NOMO-1 treated with dmso at 0.1 percent for 144 hours (cell line): Measurements from ENCODE around the gene HDHD5.
"Not testable (repeated sequence)": the region's sequence is repeated elsewhere in the genome, so short reads cannot be mapped to it uniquely, and the experiment has no call there.

Experiments
- DNase-seq: peaks from one replicate; lab custom pipeline; 2025; ENCODE audit not compliant: unreplicated experiment; lab: John Stamatoyannopoulos, UW

HDHD5 gene

DNA sequence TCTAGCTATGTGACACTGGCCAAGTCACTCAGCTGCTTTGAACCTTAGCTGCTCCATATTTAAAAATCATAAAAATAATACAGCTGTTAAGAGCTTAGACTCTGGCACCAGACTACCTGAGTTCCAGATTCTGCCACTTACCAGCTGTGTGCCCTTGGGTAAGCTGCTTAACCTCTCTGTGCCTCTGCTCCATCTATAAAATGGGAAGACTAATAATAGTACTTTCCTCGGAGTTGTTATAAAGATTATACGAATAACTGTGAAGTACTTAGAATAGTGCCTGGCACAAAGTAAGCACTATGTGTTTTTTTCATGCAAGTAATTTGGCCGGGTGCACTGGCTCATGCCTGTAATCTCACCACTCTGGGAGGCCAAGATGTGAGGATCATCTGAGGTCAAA, 1.4 kb downstream of the HDHD5 start:
- DNase-seq: no peak

DNA sequence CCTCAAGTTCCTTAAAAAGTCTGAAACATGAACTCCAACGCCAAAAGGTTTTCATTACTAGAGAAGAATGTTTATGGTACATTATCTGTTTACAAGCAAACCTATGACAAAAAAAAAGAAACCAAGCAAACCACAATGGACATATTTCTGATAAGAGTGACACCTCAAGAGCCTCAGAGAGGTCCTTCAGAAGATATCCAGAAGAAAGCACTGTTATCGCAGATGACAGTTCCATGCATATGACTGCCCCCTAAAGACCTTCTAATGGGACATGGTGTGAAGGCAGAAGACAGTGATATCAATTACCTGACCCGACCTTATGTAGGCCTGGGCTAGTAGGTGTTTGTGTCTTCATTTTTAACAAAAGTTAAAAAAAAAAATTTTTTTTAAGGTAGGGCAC, 3.1 kb downstream of the HDHD5 start:
- no peak for DNase-seq

DNA sequence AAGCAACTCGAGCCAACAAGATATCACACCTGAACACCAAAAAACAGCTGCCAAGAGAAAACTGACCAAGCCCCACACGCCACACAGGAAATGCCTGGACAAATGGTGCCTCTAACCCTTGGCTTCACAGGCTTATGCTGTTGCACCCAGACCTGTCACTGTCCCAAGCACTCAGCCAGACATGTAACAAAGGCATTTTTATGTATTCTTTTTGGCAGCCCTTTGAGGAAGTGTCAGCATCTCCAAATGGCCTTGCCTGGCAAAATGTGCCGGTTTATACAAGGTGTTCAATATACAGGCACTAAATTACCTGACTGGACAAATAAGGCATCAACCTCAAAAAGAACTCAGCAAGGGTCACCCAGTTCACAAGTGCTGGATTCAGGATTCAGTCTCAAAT, 6.1 kb downstream of the HDHD5 start:
- DNase-seq: no peak

DNA sequence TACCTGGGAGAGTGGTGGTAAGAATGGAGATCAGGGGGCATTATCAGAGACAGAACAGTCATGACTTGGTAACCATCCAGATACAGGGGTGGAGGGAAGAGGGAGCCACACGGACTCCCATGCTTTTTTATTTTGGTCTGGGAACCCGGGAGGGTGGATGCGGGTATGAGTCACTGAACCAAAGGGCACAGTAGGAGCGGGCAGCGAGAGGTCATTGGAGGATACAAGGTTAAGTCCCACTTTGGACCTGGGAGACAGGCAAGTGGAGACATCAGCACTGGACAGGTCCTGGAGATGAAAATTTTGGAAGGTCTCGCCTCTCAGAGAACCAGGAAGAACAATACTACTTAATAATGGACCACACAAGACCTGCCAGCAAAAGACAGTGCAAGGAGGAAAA, 6.7 kb downstream of the HDHD5 start:
- no peak for DNase-seq

DNA sequence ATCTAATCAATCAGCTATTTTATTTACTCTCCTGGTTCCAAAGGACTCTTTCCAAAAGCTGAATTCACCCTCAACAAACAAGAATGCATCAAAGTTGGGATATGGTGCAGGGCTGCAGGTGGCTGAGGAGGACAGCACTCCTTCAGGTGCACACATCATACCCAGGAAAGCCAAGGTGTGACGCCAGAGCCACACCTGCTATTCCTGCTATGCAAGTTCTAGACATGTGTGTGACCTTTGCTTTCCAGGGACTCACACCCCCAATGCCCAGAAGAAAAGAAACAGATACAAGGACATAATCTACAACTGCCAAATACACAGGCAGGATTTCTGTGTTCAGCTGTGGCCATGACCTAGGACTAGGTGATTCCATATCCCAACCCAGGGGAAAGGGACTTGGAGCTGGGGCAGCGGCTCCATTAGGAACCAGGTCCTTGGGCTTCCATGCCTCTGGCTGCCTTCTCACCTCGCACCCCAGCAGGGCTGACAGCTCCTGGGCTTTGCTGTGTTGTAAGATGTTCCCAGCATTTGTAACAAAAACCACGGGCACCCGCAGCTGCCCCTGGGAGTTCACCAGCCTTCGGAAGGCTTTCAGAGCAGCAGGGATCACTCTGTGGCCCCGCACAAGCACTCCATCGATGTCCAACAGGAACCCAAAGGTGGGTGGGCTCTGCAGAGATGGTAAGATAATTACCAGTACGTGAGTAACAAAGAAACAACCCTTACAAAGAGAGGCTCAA, 9.8 kb downstream of the HDHD5 start:
- no peak for DNase-seq

DNA sequence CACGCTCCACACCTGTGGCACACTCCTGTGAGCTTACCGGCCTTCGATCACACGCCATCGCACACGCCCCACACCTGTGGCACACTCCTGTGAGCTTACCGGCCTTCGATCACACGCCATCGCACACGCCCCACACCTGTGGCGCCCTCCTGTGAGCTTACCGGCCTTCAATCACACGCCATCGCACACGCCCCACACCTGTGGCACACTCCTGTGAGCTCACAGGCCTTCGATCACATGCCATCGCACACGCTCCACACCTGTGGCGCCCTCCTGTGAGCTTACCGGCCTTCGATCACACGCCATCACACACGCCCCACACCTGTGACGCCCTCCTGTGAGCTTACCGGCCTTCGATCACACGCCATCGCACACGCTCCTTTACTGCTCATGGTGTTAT, 11.6 kb downstream of the HDHD5 start:
- DNase-seq: not testable (repeated sequence)

DNA sequence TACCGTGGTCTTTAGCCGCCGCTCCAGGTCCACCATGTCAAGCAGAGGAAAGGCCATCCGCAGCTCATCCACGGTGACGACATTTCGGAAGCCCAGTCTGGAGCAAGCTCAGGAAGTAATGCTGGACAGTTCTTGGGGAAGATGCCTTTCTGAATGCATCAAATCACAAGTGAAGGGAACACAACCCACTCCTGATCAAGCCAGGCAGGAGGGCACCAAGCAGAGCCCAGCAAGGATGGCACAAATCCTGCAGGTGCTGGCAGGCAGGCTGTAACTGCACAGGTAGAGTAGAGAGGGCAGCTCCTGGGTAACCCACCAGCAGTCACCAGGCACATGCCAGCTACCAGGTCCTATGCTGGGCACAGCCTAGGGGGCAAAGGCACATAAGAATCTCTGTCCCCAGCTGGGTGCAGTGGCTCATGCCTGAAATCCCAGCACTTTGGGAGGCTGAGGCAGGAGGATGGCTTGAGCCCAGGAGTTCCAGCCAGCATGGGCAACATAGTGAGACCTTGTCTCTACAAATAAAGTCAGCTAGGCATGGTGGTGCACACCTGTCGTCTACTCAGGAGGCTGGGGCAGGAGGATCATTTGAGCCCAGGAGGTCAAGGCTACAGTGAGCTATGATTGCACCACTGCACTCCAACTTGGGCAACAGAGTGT, 13.9 kb downstream of the HDHD5 start:
- no peak for DNase-seq

DNA sequence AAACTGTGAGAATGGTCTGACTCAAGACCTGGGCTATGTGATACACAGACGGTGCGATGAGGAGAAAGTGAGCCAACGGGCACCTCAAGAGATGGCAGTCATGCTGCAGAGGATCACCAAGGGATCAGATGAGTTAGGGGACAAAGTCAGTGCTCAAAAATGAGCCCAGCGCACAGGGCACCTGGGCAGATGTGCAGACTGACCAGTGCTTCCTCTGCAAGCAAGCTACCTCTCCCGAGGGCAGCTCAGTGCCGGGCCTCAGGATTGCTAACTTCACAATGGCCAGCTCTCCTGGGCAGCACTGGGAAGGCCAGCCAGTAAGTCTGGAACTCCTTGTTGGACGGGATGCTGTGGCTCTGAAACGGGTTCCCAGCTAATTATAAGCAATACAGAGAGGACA, 15.3 kb downstream of the HDHD5 start:
- no peak for DNase-seq

DNA sequence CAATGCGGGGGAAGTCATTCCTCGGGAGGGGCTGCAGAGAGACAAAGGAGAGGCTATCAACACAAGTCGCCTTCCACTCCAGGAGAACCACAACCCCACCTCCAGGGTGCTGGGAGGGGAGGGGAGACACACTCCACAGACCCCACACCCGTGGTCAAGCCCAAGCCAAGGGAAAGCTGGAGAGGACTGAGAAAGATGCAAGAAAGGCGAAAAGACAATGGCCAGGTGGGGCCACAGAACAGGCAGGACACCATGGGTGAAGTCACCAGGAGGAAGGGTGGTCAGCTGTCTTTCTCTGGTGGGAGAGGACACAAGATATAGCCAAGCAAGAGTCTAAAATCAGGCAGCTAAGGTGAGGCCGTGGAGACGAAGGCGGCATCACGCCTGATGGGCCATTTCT, 16.0 kb downstream of the HDHD5 start:
- no peak for DNase-seq

DNA sequence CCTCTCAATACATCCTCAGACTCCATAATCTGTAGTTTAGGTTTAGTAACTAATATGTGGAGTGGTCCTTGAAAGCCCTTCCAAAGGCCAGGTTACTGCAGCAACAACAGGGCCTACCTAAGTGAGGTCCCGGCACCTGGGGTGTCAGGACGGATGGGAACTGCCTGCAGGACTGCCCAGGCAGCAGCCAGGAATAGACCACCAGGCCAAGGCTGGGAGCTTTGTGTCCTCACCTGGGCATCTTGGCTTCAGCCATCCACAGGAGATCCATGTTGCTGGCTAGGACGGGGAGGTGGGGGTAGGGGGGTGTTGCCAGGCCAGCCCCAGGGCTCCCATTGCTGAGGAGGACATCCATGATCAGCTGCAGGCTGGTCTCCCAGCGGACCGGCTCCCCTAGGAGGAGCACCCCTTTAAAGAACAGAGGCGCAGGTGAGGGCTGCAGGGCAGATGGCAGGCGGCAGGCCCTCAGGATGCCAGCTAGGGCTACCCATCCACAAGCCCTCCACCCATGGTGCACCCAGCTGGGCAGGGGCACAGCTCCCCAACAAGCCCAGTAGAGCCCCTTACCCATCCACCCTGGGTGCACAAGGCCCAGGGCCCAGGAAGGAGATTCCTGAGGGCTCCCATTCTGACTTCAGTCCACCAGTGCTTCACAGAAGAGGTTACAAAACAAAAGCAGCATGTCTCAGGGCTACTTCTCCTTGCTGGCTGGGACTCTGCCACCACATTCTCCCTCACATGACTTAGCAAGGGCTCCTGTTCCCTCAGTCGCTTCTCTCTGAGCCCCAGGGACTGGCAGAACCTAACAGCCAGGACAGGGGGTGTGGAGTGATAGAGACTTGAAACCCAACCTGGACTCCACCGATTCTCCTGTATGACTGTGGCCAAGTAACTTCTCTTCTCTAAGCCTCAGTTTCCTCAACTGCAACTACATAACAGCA, 18.0 kb downstream of the HDHD5 start:
- no peak for DNase-seq

DNA sequence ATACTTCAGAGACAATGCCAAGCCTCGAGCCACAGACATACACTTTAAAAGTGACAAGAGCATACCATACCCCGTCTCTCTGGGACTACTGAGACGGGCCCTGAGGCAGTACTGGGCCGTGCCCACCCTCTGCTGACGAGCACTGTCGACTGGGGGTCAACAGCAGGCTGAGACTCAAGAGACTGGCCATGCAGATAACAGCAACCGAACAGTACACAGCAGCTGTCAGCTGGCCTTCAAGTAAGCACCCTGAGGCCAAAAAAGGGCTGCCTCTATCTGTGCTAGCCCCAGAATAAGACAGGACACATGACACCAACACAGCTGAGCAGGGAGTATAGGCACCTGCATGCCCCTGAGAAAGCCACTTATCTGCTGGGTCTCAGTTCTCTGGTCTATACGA, 19.1 kb downstream of the HDHD5 start:
- DNase-seq: no peak

DNA sequence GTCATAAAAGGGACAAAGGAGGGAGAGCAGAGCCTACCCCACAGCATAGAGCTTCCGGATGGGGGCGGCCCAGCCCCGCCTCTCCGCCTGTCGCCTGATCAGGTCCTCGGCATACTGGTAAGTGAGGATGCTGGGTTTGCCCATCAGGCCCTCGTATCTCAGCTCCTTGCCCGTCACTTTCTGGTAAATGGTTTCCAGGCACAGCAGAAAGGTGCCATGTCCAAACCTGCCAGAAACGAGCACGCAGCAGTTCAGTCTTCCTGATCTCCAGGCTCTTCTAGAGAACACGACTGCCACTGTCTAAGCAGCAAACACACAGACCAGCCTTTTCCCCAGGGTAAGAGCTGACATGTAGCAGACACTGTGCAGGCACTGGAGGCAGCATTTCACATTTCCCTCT, 20.6 kb downstream of the HDHD5 start:
- DNase-seq: no peak

DNA sequence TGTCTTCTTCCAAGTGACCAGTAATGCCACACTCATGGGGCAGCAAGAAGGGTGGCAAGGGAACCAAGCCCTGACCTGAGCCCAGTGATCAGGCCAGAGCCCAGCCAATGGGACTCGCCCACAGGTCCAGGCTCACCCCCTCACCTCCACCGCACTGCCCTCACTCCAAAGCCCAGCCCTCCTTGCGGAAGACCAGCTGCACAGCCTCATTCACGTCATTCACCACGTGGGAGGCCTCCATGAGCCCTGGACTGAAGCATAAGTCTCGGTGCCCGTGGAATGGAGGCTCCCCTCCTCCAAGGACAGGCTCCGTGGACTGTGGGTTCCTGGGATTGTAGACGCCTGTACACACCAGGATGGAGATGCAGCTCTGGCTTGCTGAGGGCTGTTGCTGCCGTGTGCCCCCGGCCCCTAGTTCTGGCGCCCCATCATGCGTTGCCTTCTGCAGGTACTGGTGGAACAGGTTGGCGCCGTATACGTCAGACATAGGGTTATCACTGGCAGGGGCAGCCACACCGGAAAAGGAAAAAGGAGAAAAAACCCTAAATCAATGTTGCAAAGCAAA, 21.1 kb downstream of the HDHD5 start:
- no peak for DNase-seq

DNA sequence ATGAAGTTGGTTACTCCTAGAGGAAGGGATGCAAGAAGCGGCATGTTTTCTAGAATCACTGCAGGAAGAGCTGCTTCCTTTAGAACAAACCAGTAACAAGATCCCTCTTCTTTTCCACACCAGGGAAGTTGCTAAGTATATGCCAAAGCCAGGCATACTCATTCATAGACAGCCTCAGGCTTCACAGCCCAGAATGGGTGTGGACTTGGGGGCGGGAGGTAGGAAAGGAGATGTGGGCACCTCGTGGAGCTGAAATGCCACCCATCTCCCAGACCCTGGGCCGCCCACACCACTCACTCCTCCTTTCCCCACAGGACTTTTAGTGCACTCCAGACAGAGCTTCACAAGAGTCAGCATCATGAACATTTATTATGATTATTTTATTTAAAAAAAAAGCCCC, 21.9 kb downstream of the HDHD5 start:
- DNase-seq: no peak

DNA sequence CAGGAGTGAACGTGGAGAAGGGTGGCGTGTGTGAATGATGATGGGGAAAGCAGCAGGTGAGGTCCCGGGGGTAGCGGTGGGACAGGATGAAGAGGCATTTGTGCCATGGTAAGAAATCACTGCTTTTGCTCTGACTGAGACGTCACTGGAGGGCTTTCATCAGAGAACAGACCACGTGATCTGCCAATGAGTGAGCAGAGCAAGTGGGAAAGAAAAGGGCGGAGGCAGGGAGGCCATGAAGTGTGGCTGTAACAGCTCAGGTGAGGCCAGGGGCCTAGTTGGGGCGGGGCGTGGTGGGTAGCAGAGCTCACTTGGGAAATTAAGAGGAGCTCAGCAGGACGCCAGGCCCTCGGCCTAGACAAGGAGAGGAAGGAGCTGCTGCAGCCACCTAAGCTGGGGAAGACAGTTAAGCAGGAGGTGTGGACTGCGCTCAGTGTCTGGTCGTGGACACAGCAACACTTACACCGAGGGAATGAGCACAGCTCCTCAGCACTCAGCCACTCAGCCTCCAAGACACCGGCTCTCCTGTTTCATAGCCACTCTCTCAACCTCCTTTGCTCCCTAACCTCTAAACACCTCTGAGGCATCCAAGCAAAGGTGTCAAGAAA, 23.8 kb downstream of the HDHD5 start:
- DNase-seq: no peak

DNA sequence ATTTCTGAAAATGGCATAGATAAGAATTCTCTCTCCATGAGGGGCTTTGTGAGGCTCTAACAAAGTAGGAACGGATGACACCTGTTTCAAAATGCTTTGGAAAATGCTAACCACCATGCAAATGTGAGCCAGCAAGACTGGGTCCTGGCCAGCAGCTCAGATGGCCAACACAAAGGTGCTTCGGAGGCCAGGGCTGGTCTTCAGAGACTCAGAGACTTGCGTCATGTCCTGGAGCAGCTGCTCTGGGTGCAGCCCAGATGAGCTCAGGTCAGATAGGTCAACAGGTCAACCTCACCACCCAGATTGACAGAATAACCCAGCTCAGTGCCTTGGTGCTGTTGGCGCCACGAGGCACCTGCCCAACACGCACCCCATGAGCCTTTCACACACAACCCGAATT, 25.9 kb downstream of the HDHD5 start:
- DNase-seq: no peak

DNA sequence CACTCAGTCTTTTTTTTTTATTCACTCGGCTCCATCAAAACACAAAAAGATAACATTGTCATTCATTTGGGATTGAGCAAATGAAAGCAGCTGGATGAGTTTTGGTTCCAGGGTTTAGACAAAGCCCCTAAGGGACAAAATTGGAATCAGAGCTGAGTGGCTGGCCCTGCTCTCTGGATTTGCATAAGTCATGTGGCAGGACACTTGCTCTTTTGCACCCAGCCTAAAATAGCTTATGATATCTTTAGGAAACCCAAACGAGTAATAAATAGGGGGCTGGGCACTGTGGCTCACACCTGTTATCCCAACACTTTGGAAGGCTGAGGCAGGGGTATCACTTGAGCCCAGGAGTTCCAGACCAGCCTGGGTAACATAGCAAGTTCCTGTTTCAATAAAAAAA, 27.0 kb downstream of the HDHD5 start:
- DNase-seq: no peak

DNA sequence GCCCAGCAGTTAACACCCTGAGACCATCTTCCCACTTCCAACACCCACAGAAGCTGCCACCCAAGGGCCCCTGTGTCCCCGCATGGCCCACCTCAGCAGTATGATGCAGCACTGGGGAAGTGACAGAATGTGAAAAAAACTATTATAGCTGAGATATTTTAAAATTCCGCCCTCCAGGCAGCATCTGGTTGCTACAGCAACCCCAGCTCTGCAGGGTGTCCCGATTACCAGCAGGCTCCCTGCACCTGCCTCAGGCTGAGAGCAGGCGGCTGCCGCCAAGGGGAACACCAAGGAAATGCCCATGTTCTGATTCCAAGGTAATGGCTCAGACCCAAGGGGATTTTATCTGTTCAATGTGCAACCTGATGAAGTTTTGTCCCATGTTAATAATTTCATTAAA, 27.4 kb downstream of the HDHD5 start:
- DNase-seq: no peak

DNA sequence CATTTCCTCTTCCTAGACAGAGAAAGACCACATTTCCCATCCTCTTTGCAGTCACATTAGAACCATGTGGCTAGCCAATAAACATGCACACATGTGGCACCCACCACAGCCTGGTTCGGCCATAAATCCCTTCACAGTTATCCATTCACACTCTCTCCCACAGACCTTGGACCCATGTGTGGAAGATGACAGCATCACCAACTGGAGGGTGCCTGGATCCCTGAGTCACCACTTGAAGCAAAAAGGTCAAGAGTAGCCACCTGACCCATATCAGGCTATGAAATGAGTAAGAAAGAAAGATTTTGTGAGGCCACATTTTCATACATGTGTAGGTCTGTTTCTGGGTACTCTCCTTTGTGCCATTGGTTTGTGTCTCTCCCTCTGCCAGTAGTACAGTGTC, 28.9 kb downstream of the HDHD5 start:
- DNase-seq: no peak

DNA sequence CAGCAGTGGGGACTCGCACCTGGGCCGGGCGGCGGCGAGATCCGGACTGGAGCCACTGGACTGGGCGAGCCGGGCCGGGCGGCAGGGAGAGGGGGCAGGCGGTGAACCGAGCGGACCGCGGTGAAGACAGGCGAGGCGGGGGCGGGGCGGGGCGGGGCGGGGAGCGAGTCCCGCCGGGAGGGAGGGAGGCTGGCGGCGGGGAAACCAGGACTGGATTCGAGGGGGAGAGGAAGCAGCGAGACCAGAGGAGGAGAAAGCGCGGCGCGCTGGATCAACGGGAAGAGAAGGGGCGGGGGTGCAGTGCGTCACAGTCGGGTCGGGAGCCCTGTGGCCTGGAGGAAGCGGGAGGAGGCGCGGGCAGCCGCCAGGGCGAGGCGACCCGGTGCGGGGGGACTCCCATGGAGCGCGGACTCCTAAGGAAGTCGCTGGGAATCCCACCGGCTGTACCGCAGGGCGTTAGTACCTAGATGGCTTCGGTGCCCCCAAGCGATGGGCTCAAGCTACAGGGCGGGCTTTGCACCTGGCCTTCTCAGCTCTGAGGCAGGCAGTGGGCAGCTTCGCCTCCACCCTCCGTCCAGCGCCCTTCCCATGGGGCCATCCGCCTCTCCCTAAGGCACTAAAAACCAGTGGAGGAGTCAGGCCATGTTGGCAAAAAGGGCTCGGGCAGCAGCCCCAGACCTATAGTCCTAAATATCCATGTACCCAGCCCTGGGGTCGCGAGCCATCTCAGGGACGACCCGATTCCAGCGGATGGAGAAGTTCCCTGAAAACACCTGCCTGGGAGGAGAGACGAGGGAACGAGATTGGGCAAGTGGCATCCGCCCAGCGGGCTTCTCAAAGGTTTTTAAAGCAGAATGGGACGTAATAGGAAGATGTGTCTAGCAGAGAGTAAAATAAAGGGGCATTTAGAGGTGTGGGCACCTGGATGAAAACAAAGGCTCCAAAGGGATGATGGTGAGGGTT, 37.6 kb downstream of the HDHD5 start, which contains the start of gene TMEM121B:
Gene TMEM121B, minus strand, starts transcription at position 128 of the 963 bp plus-strand sequence. CDS start 233 bp downstream, outside the sequence.
- peak; percentile 58 for DNase-seq
